ENCODE measurements around the gene OASL.

- TF ChIP-seq CTCF (IDR thresholded peaks at IDR 0.05) (no peak), POLR2A (IDR thresholded peaks at IDR 0.05) (no peak), POLR2AphosphoS5 (IDR thresholded peaks at IDR 0.05) (peak in 2 of 3 donors; percentile 28 to 58)
Measured at GRCh38 chr12:121025442-121026226, 13.4 kb downstream of the OASL start.
